H1 (cell line): Measurements from ENCODE around the gene CACNA1G. TPM values are rescaled to one million over a fixed set of nuclear protein-coding genes. Genes with fewer than 3 reads are reported as not detected.

Experiments
- CHD7 ChIP-seq: fragments of 300-600 bp; sonication (generic); IDR thresholded peaks from 2 replicates; pipeline ENCODE4 v1.7.1; 2012; ENCODE audit warnings: low read length, moderate library complexity, mild to moderate bottlenecking, inconsistent platforms; ENCODE audit not compliant: insufficient replicate concordance
- RBBP5 ChIP-seq: IDR thresholded peaks from 2 replicates; pipeline ENCODE4 v1.7.1; 2012; ENCODE audit warnings: low read depth, mild to moderate bottlenecking, inconsistent platforms, low read length, moderate library complexity, borderline replicate concordance
- SAP30 ChIP-seq: fragments of 300-600 bp; sonication (generic); IDR thresholded peaks from 2 replicates; pipeline ENCODE4 v1.7.1; 2012; ENCODE audit warnings: low read length, moderate library complexity, mild to moderate bottlenecking, inconsistent platforms; ENCODE audit not compliant: insufficient read depth, insufficient replicate concordance
- TBP ChIP-seq: IDR thresholded peaks from 2 replicates; pipeline ENCODE4 v1.6.1; 2011; ENCODE audit warnings: low read depth, low read length, improper control_type of control experiment
- polyA plus RNA-seq, 7 experiments: library from polyadenylated mRNA; depleted of rRNA in 3 of 7; stranded (reverse) in 5 of 7; unstranded in 2 of 7; fragments of >200 nt in 5 of 7; fragments of 200-250 nt in 2 of 7; gene quantifications; 1 replicate in 5 of 7; 2 replicates in 1 of 7; 4 replicates in 1 of 7; pipeline versions ENCODE4 v1.2.1 to v1.2.3, GENCODE V29; 2011 to 2013; ENCODE audit warnings: missing spikeins in 2 of 7, mixed read lengths in 2 of 7
- total RNA-seq: library from RNA; stranded (reverse); fragmentation: NEBNext Ultra II Directional; extraction: Animal tissue kit (Norgen Biotek cat#: 25700); gene quantifications from 2 replicates; pipeline ENCODE4 v1.2.1, GENCODE V29; 2021

Gene CACNA1G
- total and polyA plus RNA-seq, 2 of the 8 experiments (the other 6 are each of a cell fraction or from before 2014, with no cell fraction given): 2.9 to 4.9 TPM

- TF ChIP-seq CHD7 (no peak), SAP30 (no peak), TBP (no peak), RBBP5 (no peak)
Observed at GRCh38 chr17:50564916-50565315, 4.4 kb downstream of the CACNA1G start (continued).
